Measurements from ENCODE around the gene PTPN14.
A peak's percentile ranks its signal among the peaks of the same experiment; 100 is the strongest.

PTPN14 gene

DNA sequence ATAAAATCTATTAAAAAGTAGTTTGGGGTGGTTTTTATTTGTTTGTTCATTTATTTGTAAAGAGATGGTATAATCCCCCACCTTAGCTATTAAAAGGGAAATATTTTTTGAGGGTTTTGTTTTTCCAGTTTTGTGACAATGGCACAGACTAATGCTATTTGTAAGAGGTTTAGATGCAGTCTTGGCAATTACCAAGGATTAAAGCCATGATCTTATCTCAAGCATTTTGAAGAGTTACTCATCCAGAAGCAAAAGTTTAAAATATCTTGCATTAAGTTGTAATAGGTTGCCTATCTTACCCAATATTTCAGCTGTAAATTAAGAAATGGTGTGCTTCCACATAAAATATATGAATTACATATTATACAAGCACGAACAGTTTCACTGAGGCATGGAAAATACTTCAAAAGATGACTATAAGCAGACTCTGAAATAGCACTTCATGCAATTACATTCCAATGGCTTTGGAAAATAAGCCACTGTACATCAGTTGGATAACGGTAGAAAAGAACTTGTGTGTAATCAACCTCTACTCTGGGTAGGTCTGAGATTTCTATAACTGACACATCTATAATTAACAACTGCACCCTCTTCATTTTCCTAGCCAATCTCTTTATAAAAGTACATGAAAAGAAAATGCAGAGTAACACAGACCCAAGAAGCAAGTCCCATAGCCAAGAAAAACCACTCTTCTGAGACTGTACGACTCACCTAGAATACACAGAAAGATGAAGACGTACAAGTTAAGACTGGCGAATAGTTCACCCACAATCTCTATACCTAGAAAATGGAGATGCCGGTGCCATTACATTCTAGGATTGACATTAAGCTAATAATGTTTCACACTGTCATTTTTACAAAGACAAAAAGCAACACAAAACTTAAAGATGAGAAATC lies 95.2 kb downstream of the PTPN14 start:
- Histone ChIP-seq H4K20me1 (ENCODE audit: insufficient read depth, low read length) (no peaks in the 10 kb centered on the region), H3K27ac (ENCODE audit: low read length) (no peak overlapping the region), H3K4me2 (ENCODE audit: low read length) (no peak overlapping the region), H3K79me2 (ENCODE audit: low read length) (no peaks in the 10 kb centered on the region), H2AFZ (ENCODE audit: low read depth, low read length) (no peak overlapping the region), H3K4me3 (ENCODE audit: low read length) (no peak overlapping the region), H3K27me3 (ENCODE audit: low read depth, low read length) (peaks cover 46% of the 10 kb centered on the region), H3K36me3 (replicated peaks; ENCODE audit: low read depth, low read length) (no peaks in the 10 kb centered on the region), H3K9me3 (ENCODE audit: insufficient read depth, low read length) (no peaks in the 10 kb centered on the region; the same call in 1 of the 2 replicates), H3K9ac (ENCODE audit: low read length) (no peak overlapping the region), H3K4me1 (ENCODE audit: low read length) (no peaks in the 10 kb centered on the region)
- TF ChIP-seq, protein P1, sequence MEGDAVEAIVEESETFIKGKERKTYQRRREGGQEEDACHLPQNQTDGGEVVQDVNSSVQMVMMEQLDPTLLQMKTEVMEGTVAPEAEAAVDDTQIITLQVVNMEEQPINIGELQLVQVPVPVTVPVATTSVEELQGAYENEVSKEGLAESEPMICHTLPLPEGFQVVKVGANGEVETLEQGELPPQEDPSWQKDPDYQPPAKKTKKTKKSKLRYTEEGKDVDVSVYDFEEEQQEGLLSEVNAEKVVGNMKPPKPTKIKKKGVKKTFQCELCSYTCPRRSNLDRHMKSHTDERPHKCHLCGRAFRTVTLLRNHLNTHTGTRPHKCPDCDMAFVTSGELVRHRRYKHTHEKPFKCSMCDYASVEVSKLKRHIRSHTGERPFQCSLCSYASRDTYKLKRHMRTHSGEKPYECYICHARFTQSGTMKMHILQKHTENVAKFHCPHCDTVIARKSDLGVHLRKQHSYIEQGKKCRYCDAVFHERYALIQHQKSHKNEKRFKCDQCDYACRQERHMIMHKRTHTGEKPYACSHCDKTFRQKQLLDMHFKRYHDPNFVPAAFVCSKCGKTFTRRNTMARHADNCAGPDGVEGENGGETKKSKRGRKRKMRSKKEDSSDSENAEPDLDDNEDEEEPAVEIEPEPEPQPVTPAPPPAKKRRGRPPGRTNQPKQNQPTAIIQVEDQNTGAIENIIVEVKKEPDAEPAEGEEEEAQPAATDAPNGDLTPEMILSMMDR (IDR thresholded peaks at IDR 0.05; ENCODE audit: low read depth, low read length), result no peak
- no peak for TF ChIP-seq EZH2phosphoT487 (IDR thresholded peaks at IDR 0.05; ENCODE audit: low read depth)

GRCh38 chr1:214455479-214455878 lies 95.9 kb downstream of the PTPN14 start:
- H3K9me3 ChIP-seq (ENCODE audit: insufficient read depth, low read length), result no peaks in the 10 kb centered on the region; the same call in 1 of the 2 replicates
- no peaks in the 10 kb centered on the region for H4K20me1 ChIP-seq (ENCODE audit: insufficient read depth, low read length)
- no peak overlapping the region for H3K27ac ChIP-seq (ENCODE audit: low read length)
- no peaks in the 10 kb centered on the region for H3K79me2 ChIP-seq (ENCODE audit: low read length)
- peaks cover 51% of the 10 kb centered on the region for H3K27me3 ChIP-seq (ENCODE audit: low read depth, low read length)
- no peaks in the 10 kb centered on the region for H3K36me3 ChIP-seq (replicated peaks; ENCODE audit: low read depth, low read length)
- TF ChIP-seq EZH2phosphoT487 (IDR thresholded peaks at IDR 0.05; ENCODE audit: low read depth), result no peak
- TF ChIP-seq, protein P1 (IDR thresholded peaks at IDR 0.05; ENCODE audit: low read depth, low read length), result no peak
- no peak overlapping the region for H3K4me3 ChIP-seq (ENCODE audit: low read length)
- no peaks in the 10 kb centered on the region for H3K4me1 ChIP-seq (ENCODE audit: low read length)
- H2AFZ ChIP-seq (ENCODE audit: low read depth, low read length), result no peak overlapping the region
- no peak overlapping the region for H3K9ac ChIP-seq (ENCODE audit: low read length)
- no peak overlapping the region for H3K4me2 ChIP-seq (ENCODE audit: low read length)

DNA sequence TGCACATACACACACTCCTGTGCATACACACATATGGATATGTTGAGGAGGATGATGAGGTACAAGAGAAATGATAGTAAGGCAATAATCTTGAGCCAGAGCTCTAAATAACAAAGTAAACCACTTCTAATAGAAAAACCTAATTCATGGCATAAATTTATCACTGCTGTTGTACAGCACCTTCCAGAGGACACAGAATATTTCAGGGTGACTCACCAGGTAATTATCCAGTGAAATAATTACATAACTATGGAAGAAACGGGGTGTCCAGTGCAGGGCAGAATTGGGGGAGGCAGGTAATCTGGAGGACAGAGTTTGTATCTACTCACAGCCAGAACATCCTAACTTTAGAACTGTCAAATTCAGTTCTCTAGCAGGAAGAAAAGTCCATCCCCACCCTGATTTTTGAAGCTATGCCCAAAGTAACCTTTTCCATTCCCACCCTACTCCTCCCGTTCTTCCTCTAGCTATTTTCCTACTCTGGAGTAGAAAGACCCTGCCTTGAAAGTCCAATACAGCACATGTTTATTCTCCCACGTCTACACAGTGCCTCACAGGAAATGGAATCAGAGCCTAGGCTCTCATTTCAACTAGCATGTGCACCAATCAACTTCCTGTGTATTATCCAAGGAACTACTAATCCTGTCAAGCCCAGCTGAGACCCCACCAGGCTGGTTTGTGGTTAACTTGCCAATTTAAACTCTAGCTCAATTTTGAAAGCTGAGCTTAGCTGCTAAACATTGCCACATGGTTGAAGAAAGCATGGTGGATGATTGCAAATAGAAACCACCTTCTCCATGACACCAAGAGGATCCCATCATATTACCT lies 96.6 kb downstream of the PTPN14 start:
- no peaks in the 10 kb centered on the region; the same call in 1 of the 2 replicates for H3K9me3 ChIP-seq (ENCODE audit: insufficient read depth, low read length)
- H2AFZ ChIP-seq (ENCODE audit: low read depth, low read length), result peak overlapping the region; percentile 27; the same call in 1 of the 2 replicates
- no peak for TF ChIP-seq EZH2phosphoT487 (IDR thresholded peaks at IDR 0.05; ENCODE audit: low read depth)
- no peak overlapping the region for H3K4me2 ChIP-seq (ENCODE audit: low read length)
- H3K4me3 ChIP-seq (ENCODE audit: low read length), result no peak overlapping the region
- H3K9ac ChIP-seq (ENCODE audit: low read length), result no peak overlapping the region
- peaks cover 51% of the 10 kb centered on the region for H3K27me3 ChIP-seq (ENCODE audit: low read depth, low read length)
- H3K27ac ChIP-seq (ENCODE audit: low read length), result no peak overlapping the region
- H3K79me2 ChIP-seq (ENCODE audit: low read length), result no peaks in the 10 kb centered on the region
- H3K36me3 ChIP-seq (replicated peaks; ENCODE audit: low read depth, low read length), result no peaks in the 10 kb centered on the region
- no peaks in the 10 kb centered on the region for H3K4me1 ChIP-seq (ENCODE audit: low read length)
- H4K20me1 ChIP-seq (ENCODE audit: insufficient read depth, low read length), result no peaks in the 10 kb centered on the region

GRCh38 chr1:214453109-214453722 lies 98.2 kb downstream of the PTPN14 start:
- Histone ChIP-seq H3K4me2 (ENCODE audit: low read length) (no peak overlapping the region), H3K27ac (ENCODE audit: low read length) (no peak overlapping the region), H3K27me3 (ENCODE audit: low read depth, low read length) (peaks cover 51% of the 10 kb centered on the region), H3K4me1 (ENCODE audit: low read length) (no peaks in the 10 kb centered on the region), H3K9ac (ENCODE audit: low read length) (no peak overlapping the region), H3K79me2 (ENCODE audit: low read length) (no peaks in the 10 kb centered on the region), H3K36me3 (replicated peaks; ENCODE audit: low read depth, low read length) (no peaks in the 10 kb centered on the region), H4K20me1 (ENCODE audit: insufficient read depth, low read length) (no peaks in the 10 kb centered on the region), H2AFZ (ENCODE audit: low read depth, low read length) (no peak overlapping the region), H3K4me3 (ENCODE audit: low read length) (no peak overlapping the region), H3K9me3 (ENCODE audit: insufficient read depth, low read length) (no peaks in the 10 kb centered on the region; the same call in 1 of the 2 replicates)
- TF ChIP-seq EZH2phosphoT487 (IDR thresholded peaks at IDR 0.05; ENCODE audit: low read depth), result no peak
- TF ChIP-seq, protein P1 (IDR thresholded peaks at IDR 0.05; ENCODE audit: low read depth, low read length), result no peak
